Neural cell (in vitro differentiated cells): ENCODE measurements around the gene CNNM3.

Experiments used
- EP300 ChIP-seq: fragments of 450-650 bp; conservative IDR thresholded peaks from 2 replicates; pipeline ENCODE4 v1.6.1; 2014; ENCODE audit warnings: antibody characterized with exemption, mild to moderate bottlenecking, moderate library complexity; ENCODE audit not compliant: poor library complexity, severe bottlenecking
- POLR2AphosphoS5 ChIP-seq: IDR thresholded peaks from 2 replicates; pipeline ENCODE4 v1.6.1; 2012
- TF ChIP-seq, protein P1 (sequence below): fragments of 450-650 bp; IDR thresholded peaks from 2 replicates; pipeline ENCODE4 v1.5.1; 2014; ENCODE audit warnings: antibody characterized with exemption, mild to moderate bottlenecking, moderate library complexity; ENCODE audit not compliant: poor library complexity, severe bottlenecking

- TF ChIP-seq, protein P1, sequence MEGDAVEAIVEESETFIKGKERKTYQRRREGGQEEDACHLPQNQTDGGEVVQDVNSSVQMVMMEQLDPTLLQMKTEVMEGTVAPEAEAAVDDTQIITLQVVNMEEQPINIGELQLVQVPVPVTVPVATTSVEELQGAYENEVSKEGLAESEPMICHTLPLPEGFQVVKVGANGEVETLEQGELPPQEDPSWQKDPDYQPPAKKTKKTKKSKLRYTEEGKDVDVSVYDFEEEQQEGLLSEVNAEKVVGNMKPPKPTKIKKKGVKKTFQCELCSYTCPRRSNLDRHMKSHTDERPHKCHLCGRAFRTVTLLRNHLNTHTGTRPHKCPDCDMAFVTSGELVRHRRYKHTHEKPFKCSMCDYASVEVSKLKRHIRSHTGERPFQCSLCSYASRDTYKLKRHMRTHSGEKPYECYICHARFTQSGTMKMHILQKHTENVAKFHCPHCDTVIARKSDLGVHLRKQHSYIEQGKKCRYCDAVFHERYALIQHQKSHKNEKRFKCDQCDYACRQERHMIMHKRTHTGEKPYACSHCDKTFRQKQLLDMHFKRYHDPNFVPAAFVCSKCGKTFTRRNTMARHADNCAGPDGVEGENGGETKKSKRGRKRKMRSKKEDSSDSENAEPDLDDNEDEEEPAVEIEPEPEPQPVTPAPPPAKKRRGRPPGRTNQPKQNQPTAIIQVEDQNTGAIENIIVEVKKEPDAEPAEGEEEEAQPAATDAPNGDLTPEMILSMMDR, result no peak
- no peak for TF ChIP-seq POLR2AphosphoS5
- TF ChIP-seq EP300, result no peak
Measured at GRCh38 chr2:96809951-96810782, 5.9 kb upstream of the CNNM3 start.
